Fibroblast of lung (primary cell): ENCODE results near the gene XCR1. TPM values are rescaled to one million over a fixed set of nuclear protein-coding genes. Genes with fewer than 3 reads are reported as not detected.

Experiments
- DNase-seq, 2 donors: peaks; one replicate each; pipeline versions ENCODE4 v3.0.0 to v3.0.0-alpha.2; 2010; ENCODE audit warnings: low read depth in 2 of 2
- H2AFZ ChIP-seq: 2 replicates; pipeline ENCODE4 v1.5.1; 2012; ENCODE audit warnings: low read length, control low read depth, inconsistent platforms
- H3K27ac ChIP-seq: 2 replicates; pipeline ENCODE4 v1.5.1; 2011; ENCODE audit warnings: low read length, control low read depth; ENCODE audit not compliant: insufficient read depth
- H3K27me3 ChIP-seq: 2 replicates; pipeline ENCODE4 v1.5.1; 2011; ENCODE audit warnings: mild to moderate bottlenecking, low read length; ENCODE audit not compliant: control insufficient read depth, insufficient read depth
- H3K36me3 ChIP-seq: 2 replicates; pipeline ENCODE4 v1.5.1; 2011; ENCODE audit warnings: low read length; ENCODE audit not compliant: control insufficient read depth, insufficient read depth
- H3K4me1 ChIP-seq: 2 replicates; pipeline ENCODE4 v1.5.1; 2011; ENCODE audit warnings: low read length; ENCODE audit not compliant: control insufficient read depth, insufficient read depth; ENCODE audit errors: extremely low read depth
- H3K4me2 ChIP-seq: 2 replicates; pipeline ENCODE4 v1.5.1; 2011; ENCODE audit warnings: low read length, control low read depth; ENCODE audit not compliant: insufficient read depth; ENCODE audit errors: extremely low read depth
- H3K4me3 ChIP-seq, 4 experiments: fragments of 200-600 bp in 1 of 4; sonication (generic) in 1 of 4; replicated peaks in 1 of 4; 2 replicates each; pipeline ENCODE4 v1.5.1; 2011 to 2016; ENCODE audit warnings: low read length in 4 of 4, low read depth in 3 of 4, mild to moderate bottlenecking in 3 of 4, control low read depth in 2 of 4, inconsistent platforms in 1 of 4, mixed read lengths in 1 of 4; ENCODE audit not compliant: insufficient read depth in 1 of 4; ENCODE audit errors: control extremely low read depth in 1 of 4
- H3K79me2 ChIP-seq: 2 replicates; pipeline ENCODE4 v1.5.1; 2012; ENCODE audit warnings: mild to moderate bottlenecking, low read length, inconsistent platforms; ENCODE audit not compliant: control insufficient read depth, insufficient read depth
- H3K9ac ChIP-seq: 2 replicates; pipeline ENCODE4 v1.5.1; 2011; ENCODE audit warnings: mild to moderate bottlenecking, low read length, control low read depth; ENCODE audit not compliant: insufficient read depth
- H3K9me3 ChIP-seq: 2 replicates; pipeline ENCODE4 v1.5.1; 2012; ENCODE audit warnings: low read depth, low read length; ENCODE audit not compliant: control insufficient read depth, insufficient read depth
- H4K20me1 ChIP-seq: 2 replicates; pipeline ENCODE4 v1.5.1; 2011; ENCODE audit warnings: low read length; ENCODE audit not compliant: control insufficient read depth, insufficient read depth; ENCODE audit errors: extremely low read depth
- CTCF ChIP-seq, 2 donors: IDR thresholded peaks in 1 of 2; conservative IDR thresholded peaks in 1 of 2; 1 replicate in 1 of 2; 2 replicates in 1 of 2; pipeline ENCODE4 v1.5.1; 2011 to 2012; ENCODE audit warnings: low read length in 2 of 2, control low read depth in 1 of 2, inconsistent platforms in 1 of 2, low read depth in 1 of 2, mild to moderate bottlenecking in 1 of 2
- EZH2 ChIP-seq: IDR thresholded peaks from 2 replicates; pipeline ENCODE4 v1.5.1; 2012; ENCODE audit warnings: low read length, control low read depth, mild to moderate bottlenecking; ENCODE audit errors: missing control alignments
- polyA plus RNA-seq, 2 donors: library from polyadenylated mRNA; depleted of rRNA in 1 of 2; stranded (reverse) in 1 of 2; unstranded in 1 of 2; fragments of >200 nt; gene quantifications; 2 replicates each; pipeline ENCODE4 v1.2.1, GENCODE V29; 2011 to 2012; ENCODE audit warnings: missing spikeins in 1 of 2
- total RNA-seq: library from RNA; depleted of rRNA; stranded (reverse); fragments of >200 nt; gene quantifications from 2 replicates; pipeline ENCODE4 v1.2.1, GENCODE V29; 2014

Gene XCR1
- total and polyA plus RNA-seq, 2 donors (not counting 1 experiment from before 2014, with no cell fraction given): under 0.01 to 0.01 TPM

- Histone ChIP-seq H3K4me3 (no peak overlapping the region), H3K9me3 (no peaks in the 10 kb centered on the region), H3K79me2 (peaks cover 23% of the 10 kb centered on the region), H3K36me3 (no peaks in the 10 kb centered on the region), H4K20me1 (no peaks in the 10 kb centered on the region), H3K4me1 (peaks cover 51% of the 10 kb centered on the region), H3K27me3 (no peaks in the 10 kb centered on the region), H2AFZ (no peak overlapping the region), H3K27ac (peak overlapping the region; percentile 65), H3K9ac (no peak overlapping the region), H3K4me2 (peak overlapping the region; percentile 48)
- no peak for TF ChIP-seq EZH2
- no peak for TF ChIP-seq CTCF (conservative IDR thresholded peaks at IDR 0.05 in 1 of 2, IDR thresholded peaks at IDR 0.05 in 1 of 2; ENCODE audit: low read depth in 1 of 2, low read length in 2 of 2)
- DNase-seq: peak; percentile 72 to 91
Observed at GRCh38 chr3:45988804-45989203, 38.5 kb downstream of the XCR1 start.

- no peaks in the 10 kb centered on the region for H3K27me3 ChIP-seq
- peak overlapping the region; percentile 94 for H3K27ac ChIP-seq
- no peak overlapping the region for H2AFZ ChIP-seq
- H3K4me2 ChIP-seq: peak overlapping the region; percentile 39
- H3K4me3 ChIP-seq: no peak overlapping the region
- DNase-seq: peak; percentile 15 to 18
- H3K79me2 ChIP-seq: peaks cover 21% of the 10 kb centered on the region
- H3K36me3 ChIP-seq: no peaks in the 10 kb centered on the region
- TF ChIP-seq EZH2 (no peak), CTCF (conservative IDR thresholded peaks at IDR 0.05 in 1 of 2, IDR thresholded peaks at IDR 0.05 in 1 of 2; ENCODE audit: low read depth in 1 of 2, low read length in 2 of 2) (no peak)
- peaks cover 49% of the 10 kb centered on the region for H3K4me1 ChIP-seq
- H4K20me1 ChIP-seq: no peaks in the 10 kb centered on the region
- no peaks in the 10 kb centered on the region for H3K9me3 ChIP-seq
- H3K9ac ChIP-seq: no peak overlapping the region
Observed at GRCh38 chr3:45988362-45988761, 38.9 kb downstream of the XCR1 start.

GRCh38 chr3:45987368-45988291 lies 39.7 kb downstream of the XCR1 start:
- Histone ChIP-seq H3K4me1 (peaks cover 46% of the 10 kb centered on the region), H3K27ac (peak overlapping the region; percentile 94), H3K9me3 (no peaks in the 10 kb centered on the region), H3K79me2 (peaks cover 21% of the 10 kb centered on the region), H3K36me3 (no peaks in the 10 kb centered on the region), H3K4me2 (peak overlapping the region; percentile 41), H3K9ac (no peak overlapping the region), H4K20me1 (no peaks in the 10 kb centered on the region), H2AFZ (no peak overlapping the region), H3K27me3 (no peaks in the 10 kb centered on the region), H3K4me3 (no peak overlapping the region)
- TF ChIP-seq CTCF (conservative IDR thresholded peaks at IDR 0.05 in 1 of 2, IDR thresholded peaks at IDR 0.05 in 1 of 2; ENCODE audit: low read depth in 1 of 2, low read length in 2 of 2): no peak
- TF ChIP-seq EZH2: no peak
- peak; percentile 67 to 74 for DNase-seq
